GM23338 (cell line): ENCODE measurements around the gene GALNT13. TPM values are rescaled to one million over a fixed set of nuclear protein-coding genes. Genes with fewer than 3 reads are reported as not detected.
"Not testable (repeated sequence)": the region's sequence is repeated elsewhere in the genome, so short reads cannot be mapped to it uniquely, and the experiment has no call there.

Experiments
- ATAC-seq: fragments of 200-7000 bp; cut with Tn5 transposase; 3 replicates; pipeline ENCODE4 v1.9.1; 2020
- DNase-seq: peaks from one replicate; pipeline ENCODE4 v3.0.0-alpha.2; 2015; ENCODE audit warnings: low spot score
- H2AFZ ChIP-seq: fragments of 200-600 bp; sonication (generic); 2 replicates; pipeline ENCODE4 v1.8.0; 2016; ENCODE audit warnings: antibody characterized with exemption, mild to moderate bottlenecking, moderate library complexity
- H3F3A ChIP-seq: fragments of 200-600 bp; sonication (generic); replicated peaks from 2 replicates; pipeline ENCODE4 v1.8.0; 2017; ENCODE audit warnings: antibody characterized with exemption, mixed run types, low read depth
- H3K27ac ChIP-seq: fragments of 200-600 bp; sonication (generic); 2 replicates; pipeline ENCODE4 v1.6.1; 2016; ENCODE audit warnings: low read depth
- H3K27me3 ChIP-seq: fragments of 200-600 bp; sonication (generic); 2 replicates; pipeline ENCODE4 v1.8.0; 2016; ENCODE audit warnings: mild to moderate bottlenecking, mixed run types, moderate library complexity; ENCODE audit not compliant: insufficient read depth
- H3K36me3 ChIP-seq: fragments of 200-600 bp; sonication (generic); 2 replicates; pipeline ENCODE4 v1.8.0; 2016; ENCODE audit warnings: mild to moderate bottlenecking; ENCODE audit not compliant: insufficient read depth
- H3K4me1 ChIP-seq: fragments of 200-600 bp; sonication (generic); 2 replicates; pipeline ENCODE4 v1.8.0; 2016; ENCODE audit warnings: mild to moderate bottlenecking, moderate library complexity; ENCODE audit not compliant: insufficient read depth
- H3K4me2 ChIP-seq: fragments of 200-600 bp; sonication (generic); 2 replicates; pipeline ENCODE4 v1.7.1; 2017; ENCODE audit warnings: mixed run types
- H3K4me3 ChIP-seq: fragments of 200-600 bp; sonication (generic); 2 replicates; pipeline ENCODE4 v1.6.1; 2016; ENCODE audit warnings: mixed run types
- H3K79me2 ChIP-seq: fragments of 200-600 bp; sonication (generic); replicated peaks from 2 replicates; pipeline ENCODE4 v1.8.0; 2017; ENCODE audit warnings: mild to moderate bottlenecking; ENCODE audit not compliant: insufficient read depth
- H3K9me2 ChIP-seq: fragments of 200-600 bp; sonication (generic); 2 replicates; pipeline ENCODE4 v1.8.0; 2017; ENCODE audit not compliant: insufficient read depth
- H4K20me1 ChIP-seq: fragments of 200-600 bp; sonication (generic); replicated peaks from 2 replicates; pipeline ENCODE4 v1.8.0; 2017; ENCODE audit warnings: mild to moderate bottlenecking; ENCODE audit not compliant: insufficient read depth
- H3K27ac Mint-ChIP-seq: 2 replicates; pipeline ENCODE4 v1.8.0; 2020; ENCODE audit warnings: inconsistent platforms, mild to moderate bottlenecking, moderate library complexity, mixed read lengths
- H3K27me3 Mint-ChIP-seq: 3 replicates; pipeline ENCODE4 v1.8.0; 2022; ENCODE audit warnings: low read depth, mild to moderate bottlenecking, moderate library complexity, mixed read lengths, inconsistent platforms; ENCODE audit not compliant: insufficient read depth, poor library complexity
- H3K36me3 Mint-ChIP-seq: 3 replicates; pipeline ENCODE4 v1.8.0; 2021; ENCODE audit warnings: low read depth, mild to moderate bottlenecking, inconsistent platforms, moderate library complexity, mixed read lengths
- H3K4me1 Mint-ChIP-seq: 3 replicates; pipeline ENCODE4 v1.8.0; 2020; ENCODE audit warnings: mild to moderate bottlenecking, inconsistent platforms, mixed read lengths
- H3K4me3 Mint-ChIP-seq: 3 replicates; pipeline ENCODE4 v1.8.0; 2021; ENCODE audit warnings: moderate library complexity, mild to moderate bottlenecking, inconsistent platforms, mixed read lengths
- H3K9me3 Mint-ChIP-seq: 3 replicates; pipeline ENCODE4 v1.8.0; 2020; ENCODE audit warnings: moderate library complexity, mild to moderate bottlenecking, inconsistent platforms, mixed read lengths
- CREB1 ChIP-seq: fragments of 250-450 bp; sonication (Bioruptor Pico); IDR thresholded peaks from 2 replicates; pipeline ENCODE4 v1.5.0; 2020; ENCODE audit warnings: low read depth, mild to moderate bottlenecking, moderate library complexity
- EZH2 ChIP-seq: fragments of 200-600 bp; sonication (generic); IDR thresholded peaks from one replicate; pipeline ENCODE4 v1.8.0; 2017; ENCODE audit warnings: antibody characterized with exemption, mild to moderate bottlenecking, low read depth; ENCODE audit not compliant: unreplicated experiment
- EZH2phosphoT487 ChIP-seq: fragments of 200-600 bp; sonication (generic); IDR thresholded peaks from one replicate; pipeline ENCODE4 v1.8.1; 2018; ENCODE audit warnings: antibody characterized with exemption; ENCODE audit not compliant: unreplicated experiment
- JUNB ChIP-seq: IDR thresholded peaks from one replicate; pipeline ENCODE4 v1.6.1; 2016; ENCODE audit warnings: antibody characterized with exemption; ENCODE audit not compliant: unreplicated experiment
- NANOG ChIP-seq: IDR thresholded peaks from 2 replicates; pipeline ENCODE4 v1.6.1; 2016; ENCODE audit warnings: antibody characterized with exemption, borderline replicate concordance
- POLR2AphosphoS5 ChIP-seq: IDR thresholded peaks from 2 replicates; pipeline ENCODE4 v1.6.1; 2016; ENCODE audit warnings: antibody characterized with exemption, low read depth
- STAT1 ChIP-seq: IDR thresholded peaks from one replicate; pipeline ENCODE4 v1.6.1; 2016; ENCODE audit warnings: antibody characterized with exemption; ENCODE audit not compliant: unreplicated experiment
- ZNF114 ChIP-seq: fragments of 250-450 bp; sonication (Bioruptor Pico); IDR thresholded peaks from 2 replicates; pipeline ENCODE4 v1.5.0; 2020; ENCODE audit warnings: mild to moderate bottlenecking, moderate library complexity
- ZNF331 ChIP-seq: fragments of 250-450 bp; sonication (Bioruptor Pico); IDR thresholded peaks from 2 replicates; pipeline ENCODE4 v1.5.0; 2020; ENCODE audit warnings: low read depth, mild to moderate bottlenecking, moderate library complexity
- polyA plus RNA-seq: library from polyadenylated mRNA; unstranded; fragments of >200 nt; fragmentation: Nextera tagmentation; extraction: Ambion mirVana; gene quantifications from 2 replicates; pipeline ENCODE4 v1.2.1, GENCODE V29; 2016
- total RNA-seq: library from RNA; depleted of rRNA; stranded (reverse); fragments of >200 nt; shearing (Covaris generic); gene quantifications from 2 replicates; pipeline ENCODE4 v1.2.3, GENCODE V29; 2014
- TF ChIP-seq, protein P1 (sequence below): IDR thresholded peaks from one replicate; pipeline ENCODE4 v1.6.1; 2018; ENCODE audit warnings: antibody characterized with exemption; ENCODE audit not compliant: unreplicated experiment
- TF ChIP-seq, protein P2 (sequence below): fragments of 250-450 bp; sonication (Bioruptor Pico); IDR thresholded peaks from 2 replicates; pipeline ENCODE4 v1.5.0; 2020; ENCODE audit warnings: mild to moderate bottlenecking, moderate library complexity
- TF ChIP-seq, protein P3 (sequence below), 2 experiments: fragments of 200-600 bp in 1 of 2; sonication (generic) in 1 of 2; conservative IDR thresholded peaks; 2 replicates each; pipeline versions ENCODE4 v1.5.1 to v1.6.1; 2016 to 2017; ENCODE audit warnings: antibody characterized with exemption in 2 of 2, low read depth in 2 of 2, mild to moderate bottlenecking in 2 of 2, moderate library complexity in 1 of 2

Gene GALNT13
- total and polyA plus RNA-seq, 2 experiments from 2014 or later = 3.5 to 5.2 TPM

DNA sequence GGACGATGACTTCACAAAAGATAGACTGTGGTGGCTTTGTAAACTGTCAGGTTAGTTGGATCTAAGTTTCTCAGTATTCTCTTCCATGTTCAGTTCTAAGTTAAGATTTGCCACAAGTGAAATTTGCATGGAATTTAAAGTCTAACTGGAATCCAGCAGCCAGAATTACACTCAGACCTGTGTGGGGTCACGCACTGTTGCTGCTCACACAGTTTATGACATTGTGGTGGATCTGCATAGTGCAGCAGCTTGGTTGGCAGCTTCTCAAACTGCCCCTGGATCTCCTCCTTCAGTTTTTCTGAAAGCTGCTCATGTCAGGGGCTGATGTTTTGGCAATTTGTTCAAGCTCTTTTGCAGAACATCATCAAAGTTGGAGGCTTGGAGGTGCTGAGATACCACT is 598.7 kb downstream of the GALNT13 start:
- Mint-ChIP-seq H3K9me3 (peaks cover 5% of the 10 kb centered on the region; the same call in 1 of the 3 replicates), H3K36me3 (no peaks in the 10 kb centered on the region), H3K27ac (no peak overlapping the region), H3K27me3 (no peaks in the 10 kb centered on the region), H3K4me3 (no peak overlapping the region), H3K4me1 (no peaks in the 10 kb centered on the region)
- TF ChIP-seq ZNF114 (CRISPR knock-in tag) (no peak), EZH2phosphoT487 (no peak), JUNB (no peak), ZNF331 (no peak), EZH2 (no peak), CREB1 (no peak), STAT1 (no peak), NANOG (no peak), POLR2AphosphoS5 (no peak)
- TF ChIP-seq, protein P1, sequence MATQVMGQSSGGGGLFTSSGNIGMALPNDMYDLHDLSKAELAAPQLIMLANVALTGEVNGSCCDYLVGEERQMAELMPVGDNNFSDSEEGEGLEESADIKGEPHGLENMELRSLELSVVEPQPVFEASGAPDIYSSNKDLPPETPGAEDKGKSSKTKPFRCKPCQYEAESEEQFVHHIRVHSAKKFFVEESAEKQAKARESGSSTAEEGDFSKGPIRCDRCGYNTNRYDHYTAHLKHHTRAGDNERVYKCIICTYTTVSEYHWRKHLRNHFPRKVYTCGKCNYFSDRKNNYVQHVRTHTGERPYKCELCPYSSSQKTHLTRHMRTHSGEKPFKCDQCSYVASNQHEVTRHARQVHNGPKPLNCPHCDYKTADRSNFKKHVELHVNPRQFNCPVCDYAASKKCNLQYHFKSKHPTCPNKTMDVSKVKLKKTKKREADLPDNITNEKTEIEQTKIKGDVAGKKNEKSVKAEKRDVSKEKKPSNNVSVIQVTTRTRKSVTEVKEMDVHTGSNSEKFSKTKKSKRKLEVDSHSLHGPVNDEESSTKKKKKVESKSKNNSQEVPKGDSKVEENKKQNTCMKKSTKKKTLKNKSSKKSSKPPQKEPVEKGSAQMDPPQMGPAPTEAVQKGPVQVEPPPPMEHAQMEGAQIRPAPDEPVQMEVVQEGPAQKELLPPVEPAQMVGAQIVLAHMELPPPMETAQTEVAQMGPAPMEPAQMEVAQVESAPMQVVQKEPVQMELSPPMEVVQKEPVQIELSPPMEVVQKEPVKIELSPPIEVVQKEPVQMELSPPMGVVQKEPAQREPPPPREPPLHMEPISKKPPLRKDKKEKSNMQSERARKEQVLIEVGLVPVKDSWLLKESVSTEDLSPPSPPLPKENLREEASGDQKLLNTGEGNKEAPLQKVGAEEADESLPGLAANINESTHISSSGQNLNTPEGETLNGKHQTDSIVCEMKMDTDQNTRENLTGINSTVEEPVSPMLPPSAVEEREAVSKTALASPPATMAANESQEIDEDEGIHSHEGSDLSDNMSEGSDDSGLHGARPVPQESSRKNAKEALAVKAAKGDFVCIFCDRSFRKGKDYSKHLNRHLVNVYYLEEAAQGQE = no peak
- TF ChIP-seq, protein P2, sequence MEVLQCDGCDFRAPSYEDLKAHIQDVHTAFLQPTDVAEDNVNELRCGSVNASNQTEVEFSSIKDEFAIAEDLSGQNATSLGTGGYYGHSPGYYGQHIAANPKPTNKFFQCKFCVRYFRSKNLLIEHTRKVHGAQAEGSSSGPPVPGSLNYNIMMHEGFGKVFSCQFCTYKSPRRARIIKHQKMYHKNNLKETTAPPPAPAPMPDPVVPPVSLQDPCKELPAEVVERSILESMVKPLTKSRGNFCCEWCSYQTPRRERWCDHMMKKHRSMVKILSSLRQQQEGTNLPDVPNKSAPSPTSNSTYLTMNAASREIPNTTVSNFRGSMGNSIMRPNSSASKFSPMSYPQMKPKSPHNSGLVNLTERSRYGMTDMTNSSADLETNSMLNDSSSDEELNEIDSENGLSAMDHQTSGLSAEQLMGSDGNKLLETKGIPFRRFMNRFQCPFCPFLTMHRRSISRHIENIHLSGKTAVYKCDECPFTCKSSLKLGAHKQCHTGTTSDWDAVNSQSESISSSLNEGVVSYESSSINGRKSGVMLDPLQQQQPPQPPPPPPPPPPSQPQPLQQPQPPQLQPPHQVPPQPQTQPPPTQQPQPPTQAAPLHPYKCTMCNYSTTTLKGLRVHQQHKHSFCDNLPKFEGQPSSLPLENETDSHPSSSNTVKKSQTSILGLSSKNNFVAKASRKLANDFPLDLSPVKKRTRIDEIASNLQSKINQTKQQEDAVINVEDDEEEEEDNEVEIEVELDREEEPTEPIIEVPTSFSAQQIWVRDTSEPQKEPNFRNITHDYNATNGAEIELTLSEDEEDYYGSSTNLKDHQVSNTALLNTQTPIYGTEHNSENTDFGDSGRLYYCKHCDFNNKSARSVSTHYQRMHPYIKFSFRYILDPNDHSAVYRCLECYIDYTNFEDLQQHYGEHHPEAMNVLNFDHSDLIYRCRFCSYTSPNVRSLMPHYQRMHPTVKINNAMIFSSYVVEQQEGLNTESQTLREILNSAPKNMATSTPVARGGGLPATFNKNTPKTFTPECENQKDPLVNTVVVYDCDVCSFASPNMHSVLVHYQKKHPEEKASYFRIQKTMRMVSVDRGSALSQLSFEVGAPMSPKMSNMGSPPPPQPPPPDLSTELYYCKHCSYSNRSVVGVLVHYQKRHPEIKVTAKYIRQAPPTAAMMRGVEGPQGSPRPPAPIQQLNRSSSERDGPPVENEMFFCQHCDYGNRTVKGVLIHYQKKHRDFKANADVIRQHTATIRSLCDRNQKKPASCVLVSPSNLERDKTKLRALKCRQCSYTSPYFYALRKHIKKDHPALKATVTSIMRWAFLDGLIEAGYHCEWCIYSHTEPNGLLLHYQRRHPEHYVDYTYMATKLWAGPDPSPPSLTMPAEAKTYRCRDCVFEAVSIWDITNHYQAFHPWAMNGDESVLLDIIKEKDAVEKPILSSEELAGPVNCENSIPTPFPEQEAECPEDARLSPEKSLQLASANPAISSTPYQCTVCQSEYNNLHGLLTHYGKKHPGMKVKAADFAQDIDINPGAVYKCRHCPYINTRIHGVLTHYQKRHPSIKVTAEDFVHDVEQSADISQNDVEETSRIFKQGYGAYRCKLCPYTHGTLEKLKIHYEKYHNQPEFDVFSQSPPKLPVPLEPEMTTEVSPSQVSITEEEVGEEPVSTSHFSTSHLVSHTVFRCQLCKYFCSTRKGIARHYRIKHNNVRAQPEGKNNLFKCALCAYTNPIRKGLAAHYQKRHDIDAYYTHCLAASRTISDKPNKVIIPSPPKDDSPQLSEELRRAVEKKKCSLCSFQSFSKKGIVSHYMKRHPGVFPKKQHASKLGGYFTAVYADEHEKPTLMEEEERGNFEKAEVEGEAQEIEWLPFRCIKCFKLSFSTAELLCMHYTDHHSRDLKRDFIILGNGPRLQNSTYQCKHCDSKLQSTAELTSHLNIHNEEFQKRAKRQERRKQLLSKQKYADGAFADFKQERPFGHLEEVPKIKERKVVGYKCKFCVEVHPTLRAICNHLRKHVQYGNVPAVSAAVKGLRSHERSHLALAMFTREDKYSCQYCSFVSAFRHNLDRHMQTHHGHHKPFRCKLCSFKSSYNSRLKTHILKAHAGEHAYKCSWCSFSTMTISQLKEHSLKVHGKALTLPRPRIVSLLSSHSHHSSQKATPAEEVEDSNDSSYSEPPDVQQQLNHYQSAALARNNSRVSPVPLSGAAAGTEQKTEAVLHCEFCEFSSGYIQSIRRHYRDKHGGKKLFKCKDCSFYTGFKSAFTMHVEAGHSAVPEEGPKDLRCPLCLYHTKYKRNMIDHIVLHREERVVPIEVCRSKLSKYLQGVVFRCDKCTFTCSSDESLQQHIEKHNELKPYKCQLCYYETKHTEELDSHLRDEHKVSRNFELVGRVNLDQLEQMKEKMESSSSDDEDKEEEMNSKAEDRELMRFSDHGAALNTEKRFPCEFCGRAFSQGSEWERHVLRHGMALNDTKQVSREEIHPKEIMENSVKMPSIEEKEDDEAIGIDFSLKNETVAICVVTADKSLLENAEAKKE (CRISPR knock-in tag) = no peak
- TF ChIP-seq, protein P3, sequence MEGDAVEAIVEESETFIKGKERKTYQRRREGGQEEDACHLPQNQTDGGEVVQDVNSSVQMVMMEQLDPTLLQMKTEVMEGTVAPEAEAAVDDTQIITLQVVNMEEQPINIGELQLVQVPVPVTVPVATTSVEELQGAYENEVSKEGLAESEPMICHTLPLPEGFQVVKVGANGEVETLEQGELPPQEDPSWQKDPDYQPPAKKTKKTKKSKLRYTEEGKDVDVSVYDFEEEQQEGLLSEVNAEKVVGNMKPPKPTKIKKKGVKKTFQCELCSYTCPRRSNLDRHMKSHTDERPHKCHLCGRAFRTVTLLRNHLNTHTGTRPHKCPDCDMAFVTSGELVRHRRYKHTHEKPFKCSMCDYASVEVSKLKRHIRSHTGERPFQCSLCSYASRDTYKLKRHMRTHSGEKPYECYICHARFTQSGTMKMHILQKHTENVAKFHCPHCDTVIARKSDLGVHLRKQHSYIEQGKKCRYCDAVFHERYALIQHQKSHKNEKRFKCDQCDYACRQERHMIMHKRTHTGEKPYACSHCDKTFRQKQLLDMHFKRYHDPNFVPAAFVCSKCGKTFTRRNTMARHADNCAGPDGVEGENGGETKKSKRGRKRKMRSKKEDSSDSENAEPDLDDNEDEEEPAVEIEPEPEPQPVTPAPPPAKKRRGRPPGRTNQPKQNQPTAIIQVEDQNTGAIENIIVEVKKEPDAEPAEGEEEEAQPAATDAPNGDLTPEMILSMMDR (conservative IDR thresholded peaks at IDR 0.05; ENCODE audit: low read depth in 2 of 2) = no peak
- no peaks in the 10 kb centered on the region for H3K27me3 ChIP-seq
- 0 out of 2 replicates have a peak, but pooled peaks cover 1% of the 10 kb centered on the region for H3K9me2 ChIP-seq
- no peaks in the 10 kb centered on the region for H3K4me1 ChIP-seq
- no peaks in the 10 kb centered on the region for H4K20me1 ChIP-seq
- H2AFZ ChIP-seq = no peak overlapping the region
- H3K27ac ChIP-seq = no peak overlapping the region
- H3K4me2 ChIP-seq = no peak overlapping the region
- no peaks in the 10 kb centered on the region for H3K36me3 ChIP-seq
- H3F3A ChIP-seq = no peaks in the 10 kb centered on the region
- ATAC-seq (no peak), DNase-seq (no peak)
- H3K4me3 ChIP-seq = no peak overlapping the region
- no peaks in the 10 kb centered on the region for H3K79me2 ChIP-seq

DNA sequence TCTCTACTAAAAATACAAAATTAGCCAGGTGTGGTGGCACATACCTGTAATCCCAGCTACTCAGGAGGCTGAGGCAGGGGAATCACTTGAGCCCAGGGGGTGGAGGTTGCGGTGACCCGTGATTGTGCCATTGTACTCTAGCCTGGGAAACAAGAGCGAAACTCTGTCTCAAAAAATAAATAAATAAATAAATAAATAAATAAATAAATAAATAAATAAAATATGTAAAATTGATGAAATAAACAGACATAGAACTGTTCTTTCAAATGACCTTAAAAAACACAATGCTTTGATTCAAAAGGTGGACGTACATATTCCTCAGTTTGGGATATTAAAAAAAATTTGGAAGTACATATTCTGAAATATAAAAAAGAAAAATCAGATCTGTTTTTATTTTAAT is 599.8 kb downstream of the GALNT13 start:
- H3K4me3 Mint-ChIP-seq, H3F3A ChIP-seq, H3K36me3 ChIP-seq, H4K20me1 ChIP-seq, H2AFZ ChIP-seq, H3K4me3 ChIP-seq, H3K27me3 ChIP-seq, H3K27ac Mint-ChIP-seq, ATAC-seq, H3K27me3 Mint-ChIP-seq, DNase-seq, H3K4me2 ChIP-seq, H3K79me2 ChIP-seq, H3K27ac ChIP-seq, H3K4me1 Mint-ChIP-seq, H3K9me3 Mint-ChIP-seq, H3K9me2 ChIP-seq, H3K4me1 ChIP-seq, H3K36me3 Mint-ChIP-seq: not testable (repeated sequence)
